ENCODE results near the gene ATP6V1G2. TPM values are rescaled to one million over a fixed set of nuclear protein-coding genes. Genes with fewer than 3 reads are reported as not detected.
A peak's percentile ranks its signal among the peaks of the same experiment; 100 is the strongest.
"Not testable (repeated sequence)": the region's sequence is repeated elsewhere in the genome, so short reads cannot be mapped to it uniquely, and the experiment has no call there.

The ATP6V1G2 gene
- total RNA-seq (2014; rRNA removed; shearing (Covaris generic)): 0.60 TPM in 1 of 2 replicates, not detected in the other

DNA sequence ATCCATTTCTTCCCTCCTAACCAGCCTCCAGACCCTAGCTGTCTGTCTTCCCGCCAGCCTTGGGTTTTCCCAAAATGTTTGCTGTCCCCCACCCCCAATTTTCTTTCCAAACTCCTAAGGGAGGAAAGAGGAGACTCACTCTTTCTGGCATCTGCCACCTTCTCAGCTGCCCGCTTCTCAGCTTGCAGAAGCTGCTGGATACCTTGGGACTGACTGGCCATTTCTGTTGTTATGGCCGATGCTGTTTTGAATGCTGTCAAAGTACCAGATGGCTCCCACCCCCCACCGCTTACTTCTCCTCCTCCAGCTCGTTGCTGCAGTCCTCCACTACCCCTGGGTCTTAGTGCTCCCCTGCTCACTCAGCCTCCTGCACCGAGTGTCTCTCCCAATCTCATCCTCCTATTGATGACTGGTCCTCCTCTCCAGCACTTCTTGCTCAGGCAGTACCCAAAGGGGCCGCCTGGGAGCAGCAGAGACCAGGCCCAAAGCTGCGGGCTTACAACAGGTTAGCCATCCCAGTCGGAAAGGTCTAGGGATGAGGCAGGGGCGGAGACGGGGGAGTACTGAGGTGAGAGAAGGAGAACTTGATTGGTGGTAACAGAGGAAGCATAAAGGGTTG lies at the start of gene ATP6V1G2:
TSS of gene ATP6V1G2 (minus strand) at position 270 of the 619 bp plus-strand sequence. CDS start at position 221, 49 bp downstream.
- peak; percentile 85 for DNase-seq (ENCODE audit: low spot score)

DNA sequence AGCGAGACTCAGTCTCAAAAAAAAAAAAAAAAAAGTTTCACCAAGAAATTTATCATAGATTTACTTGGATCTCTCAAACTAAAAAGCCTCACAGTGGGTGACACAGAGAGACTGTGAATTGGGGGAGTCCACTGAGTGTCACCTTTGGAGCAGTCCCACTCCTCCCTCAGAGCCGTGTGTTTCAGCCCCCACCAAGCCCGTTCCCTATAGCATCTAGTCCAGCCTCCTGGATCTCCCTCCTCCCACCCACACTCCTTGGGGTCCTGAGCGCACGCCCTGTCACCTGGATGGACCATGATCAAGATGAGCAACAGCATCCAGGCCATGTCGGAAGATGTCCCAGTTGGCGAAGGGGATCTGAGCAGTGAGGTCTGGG lies 46.0 kb upstream of the ATP6V1G2 start:
- no peak for DNase-seq (ENCODE audit: low spot score)

DNA sequence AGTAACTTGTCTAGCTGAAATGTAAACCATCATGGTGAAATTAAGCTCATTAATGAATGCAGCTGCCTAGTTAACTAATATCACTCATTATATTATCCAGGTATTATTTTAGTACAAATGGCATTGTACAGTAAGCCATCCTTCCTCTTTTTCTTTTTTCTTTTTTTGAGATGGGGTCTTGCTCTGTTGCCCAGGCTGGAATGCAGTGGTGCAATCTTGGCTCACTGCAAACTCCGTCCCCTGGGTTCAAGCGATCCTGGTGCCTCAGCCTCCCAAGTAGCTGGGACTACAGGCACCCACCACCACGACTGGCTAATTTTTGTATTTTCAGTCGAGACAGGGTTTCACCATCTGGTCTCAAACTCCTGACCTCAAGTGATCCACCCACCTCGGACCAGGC lies 44.3 kb upstream of the ATP6V1G2 start:
- not testable (repeated sequence) for DNase-seq (ENCODE audit: low spot score)

DNA sequence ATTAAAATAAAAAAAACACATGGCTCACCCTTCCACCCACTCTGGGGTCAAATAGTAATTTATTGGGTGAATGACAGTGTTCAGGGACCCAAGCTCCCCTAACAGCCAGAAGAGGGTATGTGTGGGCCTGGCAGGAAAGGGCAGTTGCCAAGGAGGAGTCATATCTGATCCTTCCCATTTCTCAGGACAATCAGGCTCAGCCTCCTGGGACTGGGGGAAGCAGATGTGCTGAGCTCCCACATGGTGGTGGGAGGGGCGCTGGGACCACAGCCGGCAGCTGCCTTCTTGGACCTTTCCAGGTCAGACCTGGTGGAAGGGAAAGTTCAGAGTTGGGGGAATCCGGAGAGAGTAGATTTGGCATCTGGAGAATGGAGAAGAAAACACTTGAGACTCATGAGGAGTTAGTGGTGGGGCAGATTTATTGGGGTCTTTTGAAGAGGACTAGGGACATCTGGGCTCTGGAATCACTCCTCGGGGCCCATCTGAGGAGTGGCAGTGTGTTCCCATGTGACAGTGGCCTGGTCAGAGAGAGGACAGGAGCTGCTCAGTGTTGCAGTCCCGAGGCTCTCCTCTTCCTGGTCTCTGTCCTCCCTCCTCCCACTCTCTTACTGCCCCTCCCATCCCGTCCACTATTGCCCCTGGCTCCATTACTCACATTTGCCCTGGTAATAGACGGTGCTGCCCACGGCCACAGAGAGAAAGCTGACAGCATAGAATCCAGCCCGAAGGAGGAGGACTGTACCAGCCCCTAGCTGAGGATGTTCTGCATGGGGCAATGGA lies 42.7 kb upstream of the ATP6V1G2 start:
- no peak for DNase-seq (ENCODE audit: low spot score)

DNA sequence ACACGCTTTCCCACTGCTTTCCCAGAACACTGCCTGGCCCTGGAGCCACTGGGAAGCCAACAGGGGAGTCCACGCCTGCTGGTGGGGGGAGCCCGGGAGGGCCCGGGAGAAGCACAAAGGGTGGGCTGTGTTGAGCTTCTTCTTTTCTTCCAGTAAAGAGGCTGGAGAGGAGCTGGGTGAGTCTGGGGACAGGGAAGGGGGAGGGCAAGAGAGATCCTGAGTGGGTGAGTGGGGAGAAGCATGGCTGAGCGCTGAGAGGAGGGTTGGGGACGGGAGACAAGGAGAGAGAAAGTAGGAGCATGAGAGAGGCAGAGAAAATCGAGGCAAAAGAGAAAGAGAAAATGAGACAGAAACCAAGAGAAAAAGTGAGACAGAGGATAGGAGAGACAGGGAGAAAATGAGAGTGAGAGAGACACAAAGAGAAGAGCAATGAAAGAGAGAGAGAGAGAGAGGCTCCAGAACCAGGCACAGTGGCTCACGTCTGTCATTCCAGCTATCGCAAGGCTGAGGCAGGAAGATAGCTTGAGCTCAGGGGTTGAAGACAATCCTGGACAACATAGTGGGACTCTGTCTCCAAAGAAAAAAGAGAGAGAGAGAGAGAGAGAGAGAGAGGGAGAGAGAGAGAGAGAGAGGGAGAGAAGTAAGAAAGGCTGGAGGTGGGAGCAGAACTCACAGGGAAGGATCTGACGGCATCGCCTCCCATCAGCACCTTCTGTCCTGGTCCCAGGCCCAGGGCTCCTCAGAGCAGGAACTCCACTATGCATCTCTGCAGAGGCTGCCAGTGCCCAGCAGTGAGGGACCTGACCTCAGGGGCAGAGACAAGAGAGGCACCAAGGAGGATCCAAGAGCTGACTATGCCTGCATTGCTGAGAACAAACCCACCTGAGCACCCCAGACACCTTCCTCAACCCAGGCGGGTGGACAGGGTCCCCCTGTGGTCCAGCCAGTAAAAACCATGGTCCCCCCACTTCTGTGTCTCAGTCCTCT lies 41.7 kb upstream of the ATP6V1G2 start:
- DNase-seq (ENCODE audit: low spot score): no peak

DNA sequence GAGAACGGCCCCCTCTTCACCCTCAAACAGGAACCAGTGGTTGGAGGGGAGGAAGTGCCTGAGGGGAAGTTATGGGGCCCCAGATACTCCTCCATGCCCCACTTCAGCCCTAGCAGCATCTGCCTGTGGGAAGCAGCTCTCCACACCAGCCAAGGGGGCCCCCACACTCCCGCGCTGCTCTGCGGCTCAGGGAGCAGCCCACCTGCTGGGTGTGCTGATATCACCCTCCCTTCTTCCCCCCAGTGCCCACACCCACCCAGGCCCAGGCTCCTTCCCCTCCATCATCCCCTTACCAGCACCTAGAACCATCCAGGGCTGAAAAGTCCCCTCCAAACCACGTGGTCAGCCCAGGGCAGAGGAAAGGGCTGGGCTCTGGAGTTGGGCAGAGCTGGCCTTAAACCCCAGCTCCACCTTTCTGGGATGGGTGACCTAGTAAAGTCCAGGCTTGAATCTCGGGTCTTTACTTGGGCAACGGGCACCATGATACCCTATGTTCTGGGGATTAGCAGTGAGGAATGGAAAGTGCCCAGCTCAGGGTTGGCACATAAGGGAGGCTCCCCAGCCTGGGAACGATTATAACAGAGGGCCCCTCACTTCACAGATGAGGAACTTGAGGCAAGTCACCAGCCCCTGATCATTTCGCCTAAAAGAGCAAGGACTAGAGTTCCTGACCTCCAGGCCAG lies 40.3 kb upstream of the ATP6V1G2 start:
- DNase-seq (ENCODE audit: low spot score): no peak

DNA sequence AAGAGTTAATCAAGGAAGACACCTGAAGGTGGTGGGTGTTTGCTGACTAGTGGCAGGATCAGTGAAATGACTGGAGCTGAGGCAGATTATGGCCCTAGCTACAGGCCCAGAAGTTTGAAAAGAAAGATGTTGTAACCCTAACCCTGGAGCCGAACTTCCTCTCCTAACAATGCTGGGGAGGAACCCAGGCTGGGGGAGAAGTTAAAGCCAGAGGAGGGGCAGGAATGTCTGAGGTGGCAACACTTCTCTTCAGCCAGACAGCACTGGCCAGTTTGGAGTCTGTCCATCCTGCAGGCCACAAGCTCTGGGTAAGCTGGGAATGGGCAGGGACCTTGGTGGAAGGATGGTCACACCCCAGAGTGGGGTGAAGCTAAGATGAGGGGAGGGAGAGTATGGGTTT lies 39.6 kb upstream of the ATP6V1G2 start, which contains the start of gene LST1:
TSS of gene LST1 (plus strand) at position 270 of the 400 bp plus-strand sequence. CDS start 1,023 bp downstream, outside the sequence.
- no peak for DNase-seq (ENCODE audit: low spot score)

DNA sequence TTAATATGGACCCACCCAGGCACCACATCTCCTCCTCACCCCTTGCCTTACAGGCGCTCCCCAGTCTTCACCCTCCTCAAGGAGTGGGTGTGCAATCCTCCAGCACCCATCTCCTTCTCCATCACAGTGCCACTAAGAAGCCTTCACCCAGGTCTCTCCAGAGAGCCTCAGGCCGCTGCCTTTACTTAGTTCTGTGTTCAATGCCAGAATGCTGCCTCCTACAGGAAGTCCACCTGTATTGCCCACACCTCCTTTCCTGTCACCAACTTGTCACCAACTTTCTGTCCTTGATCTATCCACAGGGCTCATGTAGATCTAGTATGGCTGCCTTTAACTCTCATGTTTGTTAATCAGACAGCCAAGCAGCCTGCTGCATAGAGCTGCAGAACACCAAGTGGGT lies 39.1 kb upstream of the ATP6V1G2 start:
- no peak for DNase-seq (ENCODE audit: low spot score)

DNA sequence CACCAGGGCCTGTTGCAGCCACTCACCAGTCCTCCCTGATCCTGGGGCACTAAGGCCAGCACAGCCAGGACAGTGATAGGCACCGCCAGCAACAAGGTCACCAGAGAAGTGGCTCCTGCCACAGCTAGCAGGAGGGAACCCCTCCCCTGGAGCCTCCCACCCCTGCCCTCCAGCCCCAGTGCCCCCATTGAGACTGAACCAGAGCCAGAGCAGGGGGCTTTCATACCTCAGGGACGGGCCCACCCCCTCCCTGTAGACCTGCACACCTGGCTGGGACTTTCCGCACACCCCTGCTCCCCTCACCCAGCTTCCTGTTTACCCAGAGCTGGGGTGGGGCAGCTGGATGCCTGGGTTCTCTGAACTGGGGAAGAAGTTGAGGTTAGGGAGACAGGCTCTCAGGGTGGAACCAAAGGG lies 35.8 kb upstream of the ATP6V1G2 start, which contains the start of gene LTB:
TSS of gene LTB (minus strand) at position 195 of the 414 bp plus-strand sequence. CDS start at position 188, 7 bp downstream.
- DNase-seq (ENCODE audit: low spot score): no peak

DNA sequence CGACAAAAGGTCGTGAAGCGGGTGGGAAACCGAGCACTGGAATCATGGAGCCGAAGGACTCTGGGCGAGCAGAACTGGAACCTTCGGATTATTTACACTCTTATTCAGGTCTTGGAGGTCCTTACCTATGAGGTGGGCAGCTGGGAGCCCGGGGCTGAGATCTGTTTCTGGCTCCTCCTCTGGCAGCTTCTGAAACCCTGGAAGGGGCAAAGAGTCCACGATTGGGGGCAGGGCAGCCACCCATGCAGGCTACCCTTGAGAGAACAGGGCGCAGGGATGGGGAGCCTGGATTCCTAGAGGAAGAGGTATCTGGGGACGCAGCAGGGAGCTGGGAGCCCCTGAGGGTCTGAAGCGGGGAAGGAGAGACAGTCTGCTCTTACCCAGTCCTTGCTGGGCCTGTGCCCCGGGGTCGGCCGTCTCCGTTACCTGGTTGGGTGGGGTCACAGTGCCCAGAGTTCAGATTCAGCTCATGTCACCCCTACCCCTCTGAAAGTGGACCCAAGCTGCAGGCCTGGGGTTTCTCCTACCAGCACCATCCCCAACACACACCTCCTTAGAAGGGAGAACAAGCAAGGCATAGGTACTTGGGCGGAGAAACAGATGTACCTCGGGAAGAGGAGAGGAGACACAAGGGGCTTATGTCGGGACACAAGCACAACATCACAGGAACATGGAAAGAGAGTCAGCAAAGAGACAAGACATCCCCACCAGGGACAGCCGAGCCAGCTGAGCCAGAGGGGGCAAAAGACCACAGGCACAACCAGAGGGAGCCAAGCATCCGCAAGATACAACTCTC lies 35.2 kb upstream of the ATP6V1G2 start:
- DNase-seq (ENCODE audit: low spot score): no peak

DNA sequence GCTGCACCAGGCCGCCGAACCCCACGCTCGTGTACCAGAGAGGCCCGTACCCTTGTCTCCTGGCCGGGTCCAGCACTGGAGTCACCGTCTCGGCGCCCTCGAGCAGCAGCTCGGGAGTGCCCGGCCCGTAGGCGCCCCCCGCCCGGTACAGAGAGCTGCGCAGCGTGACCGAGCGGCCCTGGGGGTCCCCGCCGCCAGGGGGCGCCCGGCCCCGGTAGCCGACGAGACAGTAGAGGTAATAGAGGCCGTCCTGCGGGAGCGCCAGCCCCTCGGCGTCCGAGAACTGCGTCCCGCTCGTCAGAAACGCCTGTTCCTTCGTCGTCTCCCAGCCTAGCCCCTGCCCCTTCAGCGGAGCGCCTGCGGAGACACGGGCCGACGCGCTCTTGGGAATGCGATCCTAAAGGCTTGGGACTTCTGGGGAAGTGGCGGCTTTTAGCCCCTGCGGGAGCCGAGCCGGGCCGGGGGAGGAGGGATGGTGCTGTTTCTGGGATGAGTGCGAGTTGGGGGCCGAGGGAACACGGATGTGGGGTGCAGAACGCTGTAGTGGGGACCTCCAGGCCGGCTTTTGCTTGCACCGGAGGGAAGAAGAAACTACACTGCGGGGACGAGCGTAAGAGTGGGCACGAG lies 34.5 kb upstream of the ATP6V1G2 start:
- DNase-seq (ENCODE audit: low spot score): peak; percentile 53

DNA sequence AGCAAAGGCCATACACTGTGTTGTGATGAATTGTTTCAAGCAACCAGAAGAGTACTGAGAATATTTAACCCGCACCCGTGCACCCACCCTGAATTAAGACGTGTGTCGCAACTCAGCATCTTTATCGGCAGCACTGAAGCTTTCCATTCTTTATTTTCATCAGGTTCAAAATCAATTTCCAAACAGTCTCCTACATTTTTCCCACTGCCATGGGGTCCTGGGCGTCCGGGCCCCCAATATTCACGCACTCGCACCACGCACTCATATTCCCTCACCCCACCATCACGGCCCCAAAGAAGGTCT lies 34.0 kb upstream of the ATP6V1G2 start:
- DNase-seq (ENCODE audit: low spot score): no peak

DNA sequence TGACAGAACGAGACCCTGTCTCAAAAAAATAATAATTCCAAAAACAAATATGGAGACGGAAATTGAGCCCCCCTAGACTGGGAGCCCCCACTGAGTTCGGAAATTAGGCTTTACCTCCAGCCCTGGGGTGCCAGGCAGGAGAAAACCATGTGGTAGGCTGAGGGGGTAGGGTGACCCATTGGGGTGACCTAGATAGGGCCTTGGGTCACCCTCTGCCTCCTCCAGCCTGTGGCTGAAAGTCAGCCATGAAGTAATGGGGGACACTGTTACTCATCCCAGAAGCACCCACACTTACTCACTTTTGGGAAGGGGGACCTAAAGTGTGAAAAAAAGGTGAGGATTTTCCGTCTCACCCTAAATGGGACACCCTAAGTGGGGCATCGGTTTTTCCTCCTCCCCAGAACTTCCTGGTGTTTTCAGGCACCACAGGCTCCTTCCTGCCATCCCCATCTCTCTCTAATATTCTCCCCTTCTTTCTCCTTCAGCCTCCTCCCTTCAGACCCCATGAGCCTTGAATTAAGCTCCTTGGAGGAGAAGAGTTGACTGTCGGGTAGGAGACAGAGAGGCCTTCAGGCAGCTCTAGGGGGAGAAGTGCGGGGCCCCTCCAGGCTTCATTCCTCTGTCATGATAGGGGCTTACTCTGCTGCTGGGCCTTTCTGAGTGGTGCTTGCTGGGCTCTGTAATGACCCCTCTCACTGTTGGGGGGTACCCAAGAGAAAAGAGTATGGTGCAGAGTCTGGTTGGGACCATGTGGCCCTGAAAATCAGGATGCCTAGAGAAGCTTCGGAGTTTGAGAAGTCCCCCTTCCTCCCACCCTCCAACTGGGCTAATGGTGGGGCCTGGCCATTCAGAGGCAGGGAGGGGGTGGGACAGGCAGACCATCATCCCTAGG lies 33.4 kb upstream of the ATP6V1G2 start:
- no peak for DNase-seq (ENCODE audit: low spot score)

DNA sequence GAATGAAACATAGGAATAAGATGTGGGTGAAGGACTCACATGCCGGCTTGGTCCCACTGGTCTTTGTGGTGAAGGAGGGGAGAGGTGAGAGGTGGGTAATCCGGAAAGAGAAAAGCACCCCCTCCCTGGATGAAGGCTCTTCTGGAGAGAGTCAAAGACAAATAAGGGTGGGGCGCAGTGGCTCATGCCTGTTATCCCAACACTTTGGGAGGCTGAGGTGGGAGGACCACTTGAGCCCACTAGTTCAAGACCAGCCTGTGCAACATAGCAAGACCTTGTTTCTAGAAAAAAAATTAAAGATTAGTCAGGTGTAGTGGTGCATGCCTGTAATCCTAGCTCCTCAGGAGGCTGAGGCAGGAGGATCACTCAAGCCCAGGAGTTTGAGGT lies 32.7 kb upstream of the ATP6V1G2 start:
- no peak for DNase-seq (ENCODE audit: low spot score)

DNA sequence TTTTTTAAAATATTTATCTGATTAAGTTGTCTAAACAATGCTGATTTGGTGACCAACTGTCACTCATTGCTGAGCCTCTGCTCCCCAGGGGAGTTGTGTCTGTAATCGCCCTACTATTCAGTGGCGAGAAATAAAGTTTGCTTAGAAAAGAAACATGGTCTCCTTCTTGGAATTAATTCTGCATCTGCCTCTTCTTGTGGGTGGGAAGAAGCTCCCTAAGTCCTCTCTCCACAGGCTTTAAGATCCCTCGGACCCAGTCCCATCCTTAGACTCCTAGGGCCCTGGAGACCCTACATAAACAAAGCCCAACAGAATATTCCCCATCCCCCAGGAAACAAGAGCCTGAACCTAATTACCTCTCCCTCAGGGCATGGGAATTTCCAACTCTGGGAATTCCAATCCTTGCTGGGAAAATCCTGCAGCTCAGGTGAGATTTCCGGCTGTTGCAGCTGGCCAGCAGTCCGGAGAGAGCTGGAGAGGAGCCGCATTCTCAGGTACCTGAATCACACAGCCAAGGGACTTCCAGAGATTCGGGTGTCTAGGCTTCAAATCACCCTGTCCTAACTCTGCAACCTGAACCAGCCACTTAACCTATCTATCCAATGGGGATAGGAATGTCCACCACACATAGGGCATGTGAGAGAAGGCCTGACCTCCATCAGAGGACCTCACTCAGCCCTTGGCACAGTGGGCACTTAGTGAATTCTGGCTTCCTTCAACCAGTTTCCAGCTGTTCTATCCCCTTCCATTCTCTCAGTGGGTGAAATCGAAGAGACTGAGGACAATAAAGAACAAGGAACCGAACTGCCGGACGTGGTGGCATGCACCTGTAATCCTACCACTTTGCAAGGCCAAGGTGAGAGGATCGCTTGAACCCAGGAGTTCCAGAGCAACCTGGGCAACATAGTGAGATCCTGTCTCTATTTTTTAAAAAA lies 32.0 kb upstream of the ATP6V1G2 start:
- DNase-seq (ENCODE audit: low spot score): no peak

DNA sequence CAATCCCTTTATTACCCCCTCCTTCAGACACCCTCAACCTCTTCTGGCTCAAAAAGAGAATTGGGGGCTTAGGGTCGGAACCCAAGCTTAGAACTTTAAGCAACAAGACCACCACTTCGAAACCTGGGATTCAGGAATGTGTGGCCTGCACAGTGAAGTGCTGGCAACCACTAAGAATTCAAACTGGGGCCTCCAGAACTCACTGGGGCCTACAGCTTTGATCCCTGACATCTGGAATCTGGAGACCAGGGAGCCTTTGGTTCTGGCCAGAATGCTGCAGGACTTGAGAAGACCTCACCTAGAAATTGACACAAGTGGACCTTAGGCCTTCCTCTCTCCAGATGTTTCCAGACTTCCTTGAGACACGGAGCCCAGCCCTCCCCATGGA lies 31.2 kb upstream of the ATP6V1G2 start:
- no peak for DNase-seq (ENCODE audit: low spot score)

DNA sequence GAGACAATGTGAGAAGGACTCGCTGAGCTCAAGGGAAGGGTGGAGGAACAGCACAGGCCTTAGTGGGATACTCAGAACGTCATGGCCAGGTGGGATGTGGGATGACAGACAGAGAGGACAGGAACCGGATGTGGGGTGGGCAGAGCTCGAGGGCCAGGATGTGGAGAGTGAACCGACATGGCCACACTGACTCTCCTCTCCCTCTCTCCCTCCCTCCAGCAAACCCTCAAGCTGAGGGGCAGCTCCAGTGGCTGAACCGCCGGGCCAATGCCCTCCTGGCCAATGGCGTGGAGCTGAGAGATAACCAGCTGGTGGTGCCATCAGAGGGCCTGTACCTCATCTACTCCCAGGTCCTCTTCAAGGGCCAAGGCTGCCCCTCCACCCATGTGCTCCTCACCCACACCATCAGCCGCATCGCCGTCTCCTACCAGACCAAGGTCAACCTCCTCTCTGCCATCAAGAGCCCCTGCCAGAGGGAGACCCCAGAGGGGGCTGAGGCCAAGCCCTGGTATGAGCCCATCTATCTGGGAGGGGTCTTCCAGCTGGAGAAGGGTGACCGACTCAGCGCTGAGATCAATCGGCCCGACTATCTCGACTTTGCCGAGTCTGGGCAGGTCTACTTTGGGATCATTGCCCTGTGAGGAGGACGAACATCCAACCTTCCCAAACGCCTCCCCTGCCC lies 30.6 kb upstream of the ATP6V1G2 start:
- no peak for DNase-seq (ENCODE audit: low spot score)
